Uterus (tissue), 2 donors: ENCODE measurements around the gene CACNA1D.

Source experiments
- POLR2A ChIP-seq, 2 donors: fragments of 450-650 bp; IDR thresholded peaks; one replicate each; pipeline ENCODE4 v1.6.1; 2016; ENCODE audit warnings: antibody characterized with exemption in 2 of 2, mild to moderate bottlenecking in 1 of 2, moderate library complexity in 1 of 2
- TF ChIP-seq, protein P1 (sequence below), 4 experiments: fragments of 200-600 bp in 2 of 4; fragments of 450-650 bp in 2 of 4; sonication (generic) in 2 of 4; IDR thresholded peaks; one replicate each; pipeline ENCODE4 v1.5.1; 2016 to 2019; ENCODE audit warnings: antibody characterized with exemption in 4 of 4, mild to moderate bottlenecking in 2 of 4, moderate library complexity in 1 of 4

DNA sequence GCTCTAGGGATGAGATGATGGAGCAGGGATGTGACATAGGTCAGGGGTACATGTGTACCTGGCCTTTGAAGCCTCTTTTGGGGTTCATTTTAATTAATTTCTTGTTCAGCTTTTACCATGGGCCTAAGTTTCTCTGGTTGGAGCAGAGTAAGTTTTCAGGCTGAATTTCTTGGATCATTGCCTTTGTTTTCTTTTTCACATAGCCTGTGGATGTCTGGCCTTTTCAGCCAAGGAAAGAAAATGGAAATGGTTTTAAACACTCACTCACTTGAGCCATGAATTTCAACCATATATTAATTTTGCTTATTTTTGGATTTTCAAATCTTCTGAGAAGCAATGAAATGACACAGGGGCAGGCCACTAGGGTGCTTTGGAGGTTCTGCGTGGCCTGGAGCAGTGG, 30.2 kb downstream of the CACNA1D start:
- TF ChIP-seq, protein P1, sequence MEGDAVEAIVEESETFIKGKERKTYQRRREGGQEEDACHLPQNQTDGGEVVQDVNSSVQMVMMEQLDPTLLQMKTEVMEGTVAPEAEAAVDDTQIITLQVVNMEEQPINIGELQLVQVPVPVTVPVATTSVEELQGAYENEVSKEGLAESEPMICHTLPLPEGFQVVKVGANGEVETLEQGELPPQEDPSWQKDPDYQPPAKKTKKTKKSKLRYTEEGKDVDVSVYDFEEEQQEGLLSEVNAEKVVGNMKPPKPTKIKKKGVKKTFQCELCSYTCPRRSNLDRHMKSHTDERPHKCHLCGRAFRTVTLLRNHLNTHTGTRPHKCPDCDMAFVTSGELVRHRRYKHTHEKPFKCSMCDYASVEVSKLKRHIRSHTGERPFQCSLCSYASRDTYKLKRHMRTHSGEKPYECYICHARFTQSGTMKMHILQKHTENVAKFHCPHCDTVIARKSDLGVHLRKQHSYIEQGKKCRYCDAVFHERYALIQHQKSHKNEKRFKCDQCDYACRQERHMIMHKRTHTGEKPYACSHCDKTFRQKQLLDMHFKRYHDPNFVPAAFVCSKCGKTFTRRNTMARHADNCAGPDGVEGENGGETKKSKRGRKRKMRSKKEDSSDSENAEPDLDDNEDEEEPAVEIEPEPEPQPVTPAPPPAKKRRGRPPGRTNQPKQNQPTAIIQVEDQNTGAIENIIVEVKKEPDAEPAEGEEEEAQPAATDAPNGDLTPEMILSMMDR (IDR thresholded peaks at IDR 0.05): no peak
- TF ChIP-seq POLR2A (IDR thresholded peaks at IDR 0.05): no peak
